DMS53 treated with DMSO at 0.1 percent for 48 hours (cell line): ENCODE data around the gene LRRN3.

Experiments used
- DNase-seq: peaks from one replicate; lab custom pipeline; 2025; ENCODE audit not compliant: unreplicated experiment; lab: John Stamatoyannopoulos, UW

Gene LRRN3

DNA sequence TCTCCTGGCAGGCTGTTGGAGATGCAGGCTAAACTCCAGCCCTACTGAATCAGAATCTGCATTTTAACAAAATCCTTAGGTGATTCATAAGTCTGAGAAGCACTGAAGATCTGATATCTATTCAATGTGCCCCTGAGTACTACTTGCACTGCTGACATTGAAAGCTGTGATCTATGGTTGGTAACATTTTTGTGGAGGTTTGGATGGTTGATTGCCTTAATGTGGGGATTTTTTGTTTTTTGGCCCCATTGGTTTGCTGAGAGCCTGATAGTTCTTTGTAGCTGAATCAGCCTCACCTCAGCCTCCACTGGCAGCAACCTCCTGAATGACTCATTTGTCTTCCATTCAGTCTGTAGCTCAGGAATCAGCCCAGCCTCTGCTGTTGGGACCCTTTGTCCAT is 14.7 kb upstream of the LRRN3 start:
- DNase-seq, result no peak

DNA sequence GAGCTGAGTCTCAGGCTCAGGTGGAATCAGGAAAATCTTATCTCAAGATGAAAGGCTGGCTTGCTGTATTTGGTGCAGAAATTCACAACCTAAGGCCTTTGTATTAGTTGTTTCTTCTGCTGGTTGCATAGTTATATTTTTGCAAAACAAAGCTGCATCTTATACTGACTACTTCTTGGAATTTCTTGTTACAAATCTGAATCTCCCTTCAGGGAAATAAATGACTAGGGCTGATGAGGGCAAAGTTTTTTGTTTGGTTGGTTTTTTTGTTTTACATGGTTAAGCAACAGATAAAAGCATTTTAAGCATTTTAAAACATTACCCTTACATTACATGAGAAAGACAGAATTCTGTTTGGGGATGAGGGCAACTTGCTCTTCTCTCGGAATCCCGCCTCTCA is 13.9 kb upstream of the LRRN3 start:
- DNase-seq, result no peak

DNA sequence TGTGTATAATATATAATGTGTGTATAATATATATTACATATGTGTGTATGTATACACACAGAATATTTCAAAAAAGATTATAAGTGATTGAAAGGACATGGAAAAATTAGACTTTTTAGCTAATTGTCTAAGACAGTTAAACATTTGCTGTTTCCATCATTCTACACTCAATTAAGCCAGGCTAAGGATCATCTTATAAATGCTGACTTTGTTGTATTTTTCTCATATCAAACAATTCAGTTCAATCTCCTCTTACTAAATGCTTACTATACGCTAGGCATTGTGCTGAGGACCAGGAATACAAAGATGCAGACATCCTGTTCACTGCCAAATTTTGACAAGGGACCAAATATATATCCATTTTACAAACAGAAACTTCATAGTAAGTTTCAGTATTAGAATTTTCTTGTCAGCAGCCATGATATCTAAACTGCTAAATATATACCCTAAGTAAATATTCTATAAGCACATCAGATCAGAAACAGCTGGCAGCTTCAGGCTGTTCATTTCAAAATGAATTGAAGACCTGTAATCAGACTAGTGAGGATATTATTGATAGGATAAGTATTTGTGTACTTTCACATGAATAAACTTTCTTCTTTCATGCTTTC is 10.3 kb upstream of the LRRN3 start:
- no peak for DNase-seq

DNA sequence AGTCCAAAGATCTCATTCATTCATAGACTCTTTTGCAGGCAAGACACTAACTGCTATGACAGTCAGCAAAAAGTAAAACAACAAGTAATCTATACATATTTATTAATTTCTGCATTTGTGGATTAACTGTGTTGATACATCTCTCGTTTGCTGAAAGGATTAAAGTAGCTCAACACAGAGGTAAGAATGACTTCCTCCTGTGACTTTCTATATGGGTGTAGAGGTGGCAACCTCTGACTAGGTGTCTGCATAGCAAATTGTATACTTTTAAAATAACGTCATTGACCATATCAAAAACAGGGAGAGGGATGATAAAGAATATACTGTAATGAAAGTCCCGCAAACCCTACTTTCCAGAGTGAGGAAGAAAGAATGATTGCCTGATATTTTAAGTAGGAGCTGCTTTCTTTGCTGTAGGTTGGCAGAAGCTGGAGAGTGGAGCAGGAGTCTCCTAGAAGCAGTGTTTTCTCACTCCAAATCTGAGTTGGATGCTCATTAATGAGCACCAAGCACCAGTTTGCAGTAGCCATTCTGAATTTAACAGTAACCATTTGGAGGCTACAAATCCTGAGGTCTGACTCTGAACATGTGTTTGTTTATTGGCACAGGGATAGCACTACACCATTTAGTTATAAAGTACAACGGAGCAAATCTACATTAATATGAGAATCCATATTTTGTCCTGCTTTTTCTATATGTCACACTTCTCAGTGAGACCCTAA is 9.2 kb upstream of the LRRN3 start:
- no peak for DNase-seq

DNA sequence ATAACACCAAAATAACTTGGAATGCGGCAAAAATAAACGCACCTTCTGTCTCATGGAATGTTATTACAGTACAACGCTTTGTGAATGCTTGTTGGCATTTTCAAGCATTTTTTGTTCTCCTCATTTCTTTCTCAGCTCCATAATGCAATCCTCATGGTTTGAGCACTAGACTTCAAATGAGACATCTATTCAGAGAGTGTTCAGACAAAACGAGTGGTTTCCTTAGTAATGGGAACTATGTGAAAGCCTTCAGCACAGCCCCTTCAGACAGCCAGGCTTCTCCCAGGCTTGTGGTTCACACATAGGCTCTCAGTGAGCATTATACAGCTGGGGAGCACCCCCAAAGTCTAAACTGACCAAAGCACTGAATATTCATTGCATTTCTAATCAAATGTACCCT is 8.6 kb upstream of the LRRN3 start:
- no peak for DNase-seq

DNA sequence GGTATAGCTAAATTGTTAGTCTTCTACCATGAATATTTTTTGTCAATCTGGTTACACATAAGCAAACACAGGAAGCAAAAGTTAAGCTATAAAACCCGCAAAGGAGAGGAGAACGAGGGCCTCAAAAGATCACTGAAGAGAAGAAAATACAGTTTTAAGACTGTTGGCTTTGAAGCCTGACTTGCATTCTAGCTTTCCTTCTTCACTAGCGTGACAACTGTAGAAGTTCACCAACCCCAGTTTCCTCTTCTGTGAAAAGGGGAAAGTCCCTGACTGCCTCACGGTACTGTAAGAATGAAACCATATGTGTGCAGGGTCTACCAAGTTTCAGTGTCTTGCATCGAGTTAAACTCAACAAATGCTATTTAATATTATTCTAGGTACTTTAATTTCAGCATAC is 7.5 kb upstream of the LRRN3 start:
- no peak for DNase-seq

DNA sequence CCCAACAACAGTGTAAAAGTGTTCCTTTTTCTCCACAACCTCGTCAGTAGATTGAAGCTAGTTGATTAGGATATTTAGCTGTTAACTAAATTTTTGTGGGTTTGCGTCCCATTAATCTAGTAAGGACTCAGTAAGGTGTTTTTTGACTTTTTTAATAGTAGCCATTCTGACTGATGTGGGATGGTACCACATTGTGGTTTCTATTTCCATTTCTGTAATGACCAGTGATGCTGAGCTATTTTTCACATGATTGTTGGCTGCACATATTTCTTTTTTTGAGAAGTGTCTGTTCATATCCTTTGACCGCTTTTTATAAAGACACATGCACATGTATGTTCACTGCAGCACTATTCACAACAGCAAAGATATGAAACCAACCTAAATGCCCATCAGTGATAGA is 5.6 kb upstream of the LRRN3 start:
- DNase-seq, result no peak

DNA sequence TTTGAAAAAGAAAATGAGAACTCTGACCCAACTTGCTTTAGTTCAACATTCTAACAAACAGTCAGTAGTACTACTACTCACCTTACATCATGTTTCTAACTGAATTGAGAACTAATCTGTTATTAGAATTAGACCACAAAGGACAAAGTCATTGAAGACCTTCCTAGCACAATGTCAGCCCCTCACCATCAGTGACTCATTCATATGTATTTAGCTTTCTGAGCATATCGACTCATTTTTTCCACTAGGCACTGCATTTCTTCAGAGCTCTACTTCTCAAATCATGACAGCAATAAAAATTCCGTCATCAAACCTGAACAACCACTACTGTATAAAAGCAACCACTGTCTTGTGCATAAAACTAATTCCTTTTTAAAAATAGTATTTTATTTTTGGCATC is 4.4 kb upstream of the LRRN3 start:
- no peak for DNase-seq

DNA sequence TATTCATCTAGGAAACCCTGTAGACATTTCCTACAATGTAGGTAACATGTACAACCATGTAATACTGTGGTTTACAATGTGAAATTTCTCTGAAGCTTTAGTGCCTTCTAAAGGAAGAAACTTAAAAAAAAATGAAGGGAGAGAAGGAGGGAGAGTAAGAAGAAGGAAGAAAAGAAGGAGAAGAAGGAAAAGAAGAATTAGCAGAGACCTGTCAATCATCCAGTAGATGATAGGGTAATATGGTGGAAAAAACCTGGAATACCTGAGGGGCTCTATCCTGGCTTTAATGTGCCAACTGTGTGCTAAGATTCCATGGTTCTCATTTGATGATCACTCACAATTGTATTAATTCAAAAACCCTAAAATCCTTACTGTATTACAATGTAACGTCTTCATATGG is 2.6 kb upstream of the LRRN3 start:
- DNase-seq, result no peak

DNA sequence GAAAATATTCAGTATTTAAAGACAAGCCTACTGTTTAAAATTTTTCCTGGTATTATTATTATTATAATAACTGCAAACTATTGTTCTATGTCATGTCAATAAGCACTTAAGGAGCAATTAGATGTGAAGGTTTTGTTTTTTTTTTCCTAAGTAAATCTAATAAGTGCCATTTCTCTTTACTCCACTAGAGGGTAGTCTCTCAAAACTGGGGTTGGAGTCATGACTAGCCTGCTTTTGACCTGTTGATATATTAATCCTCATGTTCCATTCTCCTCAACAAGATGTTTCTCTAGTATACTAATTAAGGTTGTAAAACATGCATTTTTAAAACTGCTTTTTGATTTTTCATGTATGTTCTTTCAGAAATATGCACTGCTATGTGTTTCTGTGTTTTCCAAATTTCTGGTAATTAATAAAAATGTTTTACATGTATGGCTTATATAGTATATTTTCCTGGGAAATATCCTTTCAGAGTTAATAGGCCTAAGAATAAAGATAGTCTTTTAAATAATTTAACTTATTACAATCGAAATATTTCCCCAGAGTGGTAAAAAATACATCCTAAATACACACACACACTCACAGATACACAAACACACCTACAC is 1.0 kb upstream of the LRRN3 start:
- DNase-seq, result peak; percentile 78

DNA sequence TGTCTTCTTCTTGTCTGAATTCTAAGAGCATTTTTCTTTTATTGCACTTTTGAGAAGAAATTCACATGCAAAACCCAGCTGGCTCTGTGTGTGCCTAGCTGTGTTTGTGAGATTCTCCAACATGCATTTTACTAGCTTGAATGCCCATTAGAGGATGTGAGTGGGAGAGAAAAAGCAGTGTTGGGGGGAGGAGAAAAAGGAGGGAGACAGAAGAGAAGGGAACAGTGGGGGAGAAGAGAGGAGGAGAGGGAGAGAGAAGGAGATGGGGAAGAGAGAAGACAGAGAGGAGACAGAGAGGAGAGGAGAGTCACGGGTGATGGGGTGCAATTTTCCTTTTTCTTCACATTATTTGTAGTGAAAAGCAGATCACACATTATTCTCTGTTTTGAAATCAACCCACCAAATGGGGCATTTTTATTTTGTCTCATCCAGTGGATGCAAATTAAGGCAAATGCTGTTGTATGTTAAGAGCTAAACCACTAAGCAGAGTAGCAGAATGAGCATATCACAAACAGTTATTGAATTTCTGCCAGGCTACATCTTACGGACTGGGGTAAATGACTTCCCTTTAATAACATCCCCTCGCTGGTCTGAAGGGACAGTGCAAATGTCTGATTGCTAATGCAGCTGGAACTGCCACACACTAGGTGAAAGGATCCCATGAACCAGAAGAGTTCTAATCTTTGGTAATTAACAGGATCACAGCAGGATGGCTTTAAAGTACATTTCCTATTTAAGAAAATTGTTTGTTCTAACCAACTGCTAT is 849 bp downstream of the LRRN3 start:
- no peak for DNase-seq

DNA sequence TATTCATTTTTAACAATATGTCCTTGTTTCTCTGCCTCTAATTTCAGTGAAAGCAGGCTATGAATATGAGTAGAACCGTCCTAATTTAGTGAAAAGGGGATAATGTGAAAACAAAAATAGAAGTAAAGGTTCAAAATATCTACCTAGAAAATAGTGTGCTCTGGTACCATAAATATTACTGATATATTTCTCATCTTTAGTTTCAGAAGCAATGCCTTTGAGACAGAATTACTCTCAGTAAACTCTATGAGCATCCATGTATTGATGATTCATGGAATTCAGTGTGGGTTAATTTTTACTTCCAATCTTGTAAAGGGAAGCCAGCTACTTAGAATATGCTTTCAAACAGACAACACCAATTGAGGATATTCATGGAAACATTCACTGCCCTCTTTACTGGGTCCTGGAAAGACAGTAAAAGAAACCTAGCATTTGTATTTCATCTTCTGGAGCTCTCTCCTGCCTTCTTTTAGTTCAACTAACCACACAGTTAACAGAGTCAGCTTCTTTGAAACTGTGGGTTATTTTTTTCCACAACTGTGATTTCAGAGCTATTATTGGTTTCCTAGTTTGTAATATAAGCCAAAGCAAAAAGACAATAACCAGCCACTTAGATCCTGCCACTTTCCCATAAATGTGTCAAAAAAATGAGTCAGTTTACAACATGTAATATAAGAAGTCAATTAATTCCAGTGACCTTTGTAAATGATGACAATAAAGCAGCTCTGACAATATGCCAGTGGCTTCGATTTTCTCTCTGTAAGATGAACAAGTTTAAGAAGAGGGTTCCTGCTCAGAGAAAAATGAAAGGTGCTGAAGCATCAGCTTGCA is 1.7 kb downstream of the LRRN3 start:
- no peak for DNase-seq

DNA sequence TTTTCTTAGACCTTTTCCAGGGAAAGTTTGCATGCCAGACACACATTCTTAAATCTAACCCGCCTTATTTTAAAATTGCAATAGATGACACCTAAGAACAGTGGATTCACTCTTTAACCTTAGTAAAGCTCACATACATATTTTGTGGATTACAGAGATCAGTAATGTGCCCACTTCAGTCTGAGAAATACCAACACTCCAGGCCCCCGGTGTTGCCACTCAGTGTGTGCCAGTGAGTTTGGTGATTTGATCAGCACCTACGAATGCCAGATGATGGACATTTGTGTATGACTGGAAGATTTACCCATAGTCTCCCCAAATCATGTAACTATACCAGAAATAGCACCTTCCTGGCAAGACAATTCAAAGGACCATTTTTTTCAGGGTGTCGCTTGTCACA is 2.6 kb downstream of the LRRN3 start:
- DNase-seq, result no peak

DNA sequence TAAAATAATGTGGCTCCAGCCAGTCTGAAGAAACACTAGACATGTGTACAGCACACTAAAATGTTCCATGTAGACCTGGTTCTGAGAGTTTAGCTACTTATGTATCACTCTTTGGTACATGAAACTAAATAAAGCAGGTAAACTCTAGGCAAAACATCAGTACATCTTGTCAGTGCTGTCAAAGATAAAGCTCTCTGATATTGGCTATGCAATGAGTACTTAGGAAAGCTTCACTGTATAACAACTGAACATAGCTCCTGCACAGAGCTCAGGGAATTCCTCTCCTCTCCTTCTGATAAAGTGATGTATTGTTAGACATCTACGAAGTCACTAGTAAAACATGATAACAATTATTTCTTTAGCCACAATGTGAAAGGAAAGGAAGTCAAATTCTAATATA is 3.5 kb downstream of the LRRN3 start:
- DNase-seq, result no peak

DNA sequence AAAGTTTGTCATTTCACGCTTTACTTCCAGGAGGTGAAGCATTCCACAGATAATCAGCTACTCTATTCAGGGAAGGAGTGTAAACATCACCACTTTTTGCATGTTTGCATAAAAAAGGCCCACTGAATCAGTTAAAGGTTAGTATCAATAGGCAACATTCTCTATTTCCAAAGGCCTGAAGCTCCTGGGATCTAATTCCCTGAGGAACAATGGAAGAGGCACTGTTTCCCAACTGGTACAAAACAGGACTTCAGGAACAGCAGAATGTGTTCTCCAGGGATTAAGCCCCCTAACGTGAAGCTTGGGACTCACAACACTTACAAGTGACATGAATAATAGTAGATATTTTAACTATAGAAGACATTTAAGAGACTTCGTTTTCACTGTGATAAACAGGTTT is 6.1 kb downstream of the LRRN3 start:
- DNase-seq, result no peak

DNA sequence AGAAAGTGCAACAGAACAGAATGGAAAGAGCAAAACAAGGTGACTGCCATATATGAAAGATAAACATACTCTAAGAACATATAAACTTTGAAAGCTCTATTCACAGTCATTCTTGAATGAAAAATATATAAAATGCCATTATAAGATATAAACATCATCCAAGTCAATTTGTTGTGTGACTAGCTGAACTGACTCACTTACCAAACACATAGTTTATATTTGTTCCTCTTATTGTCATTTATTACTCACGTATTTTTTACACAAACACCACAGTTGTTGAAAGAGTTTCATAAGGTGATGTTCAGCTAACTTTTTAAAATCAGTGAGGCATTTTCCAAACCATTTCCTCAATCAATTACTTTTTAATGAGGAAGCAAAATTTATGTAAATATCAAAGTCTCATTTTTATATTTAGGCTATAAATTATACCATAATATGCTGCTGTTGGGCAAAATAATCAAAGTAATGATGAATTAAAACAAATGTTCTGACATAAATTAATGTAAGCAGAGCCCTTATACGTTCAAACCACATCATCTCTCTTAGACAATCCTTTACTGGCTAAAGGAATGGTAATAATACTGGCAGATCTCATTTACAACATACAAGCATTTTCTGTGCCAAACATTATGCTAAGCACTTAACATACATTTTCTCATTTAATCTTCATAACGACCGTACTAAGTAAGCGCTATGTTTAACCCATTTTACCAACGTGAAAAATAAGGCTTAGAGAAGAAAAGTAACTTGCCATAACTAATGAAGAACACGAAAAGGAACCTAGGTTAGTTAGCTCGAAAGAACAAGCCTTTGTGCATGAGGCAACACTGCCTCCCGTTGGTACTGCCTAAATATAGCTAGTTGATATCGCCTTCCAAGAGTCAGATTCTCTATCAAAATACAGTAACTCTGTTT is 7.3 kb downstream of the LRRN3 start:
- peak; percentile 71 for DNase-seq

DNA sequence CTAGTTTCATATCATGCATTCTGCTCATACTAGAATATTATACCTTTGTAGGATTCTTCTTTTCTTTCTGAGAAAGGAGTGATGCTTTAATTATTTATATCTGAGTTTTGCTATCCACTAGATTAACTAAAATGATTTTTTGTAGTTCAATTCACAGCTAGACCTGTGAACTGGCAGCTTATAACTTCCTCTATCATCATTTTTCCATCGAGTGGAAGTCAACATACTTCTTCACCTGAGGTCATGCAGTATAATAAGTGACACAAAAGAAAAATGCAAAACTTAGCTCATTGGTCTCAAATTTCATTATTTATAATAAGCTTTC is 8.0 kb downstream of the LRRN3 start:
- DNase-seq, result no peak

DNA sequence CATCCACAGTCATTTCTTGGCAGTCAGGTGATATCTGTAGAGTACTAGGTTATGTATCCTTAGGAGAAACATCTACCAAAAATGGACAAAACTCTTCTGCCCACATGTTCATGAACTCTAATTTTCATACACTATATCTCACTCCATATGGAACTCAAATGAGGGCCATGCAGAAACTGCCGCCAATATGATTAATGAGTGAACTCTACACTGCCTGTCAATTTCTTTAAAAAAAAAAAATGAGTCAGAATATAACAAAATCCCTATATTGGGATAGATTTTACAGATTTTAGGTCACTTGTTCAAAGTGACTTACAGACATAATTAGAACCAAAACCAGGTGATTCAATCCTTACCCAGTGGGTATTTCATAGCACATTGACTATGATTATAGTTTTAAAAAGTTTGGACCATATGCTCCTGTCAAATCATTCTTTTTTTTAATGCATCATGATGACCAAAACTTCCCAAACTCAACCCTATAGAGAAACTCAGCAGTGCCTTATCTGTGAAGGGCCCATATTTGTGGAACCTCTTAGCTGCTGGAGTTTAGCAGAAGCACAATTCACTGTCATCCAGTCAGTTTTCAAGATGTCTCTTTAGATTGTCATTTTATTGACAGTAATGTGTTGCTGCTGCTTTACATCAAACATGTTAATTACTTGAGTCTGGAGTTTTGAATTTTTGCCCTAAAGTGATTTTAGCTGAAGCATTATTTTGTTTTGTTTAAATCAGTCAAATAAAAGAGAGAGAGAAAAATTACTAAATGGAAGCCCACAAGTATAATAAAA is 11.1 kb downstream of the LRRN3 start:
- no peak for DNase-seq

DNA sequence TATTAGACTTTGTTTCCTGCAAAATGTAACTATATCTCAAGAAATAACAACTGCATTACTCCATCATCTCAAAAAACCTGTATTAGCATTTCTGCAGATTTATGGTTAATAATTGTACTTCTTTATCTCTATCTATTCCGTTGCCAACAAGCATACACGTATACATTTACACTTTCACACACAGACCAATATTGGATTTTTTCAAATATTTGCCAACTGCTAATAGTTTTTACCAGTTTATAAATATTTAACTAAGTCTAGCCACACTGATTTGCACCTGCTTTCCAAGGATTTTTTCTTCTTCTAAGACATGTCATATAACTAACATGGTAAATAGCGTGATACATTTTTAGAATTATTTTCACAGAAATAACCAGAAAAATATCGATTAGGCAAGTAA is 12.2 kb downstream of the LRRN3 start:
- no peak for DNase-seq
